Common myeloid progenitor, CD34-positive (primary cell): ENCODE measurements around the gene CYB5A.

Experiments used
- CTCF ChIA-PET: fragments of 350-600 bp; sonication (Branson Sonifier 250); formaldehyde crosslinking; loops from one replicate; lab custom pipeline; 2021; ENCODE audit warnings: antibody characterized with exemption; lab: Charles Lee
- POLR2A ChIA-PET: fragments of 350-600 bp; sonication (Branson Sonifier 250); formaldehyde crosslinking; loops from one replicate; lab custom pipeline; 2021; ENCODE audit warnings: antibody characterized with exemption; lab: Charles Lee
- DNase-seq, 3 donors: peaks; one replicate each; pipeline versions ENCODE4 v3.0.0 to v3.0.0-alpha.2; 2013
- H3K27ac ChIP-seq, 2 experiments: 1 replicate in 1 of 2; 2 replicates in 1 of 2; pipeline ENCODE4 v1.7.0; 2013; ENCODE audit warnings: inconsistent platforms in 2 of 2, low read length in 2 of 2, mild to moderate bottlenecking in 2 of 2, low read depth in 1 of 2, moderate library complexity in 1 of 2; ENCODE audit not compliant: severe bottlenecking in 2 of 2, insufficient read depth in 1 of 2, poor library complexity in 1 of 2
- H3K27me3 ChIP-seq, 5 experiments: replicated peaks in 2 of 5; 1 replicate in 3 of 5; 2 replicates in 2 of 5; pipeline versions ENCODE4 v1.6.1 to v1.7.0; 2013; ENCODE audit warnings: low read length in 4 of 5, mild to moderate bottlenecking in 2 of 5, moderate library complexity in 2 of 5, inconsistent platforms in 1 of 5; ENCODE audit not compliant: insufficient read depth in 5 of 5, control insufficient read depth in 4 of 5
- H3K36me3 ChIP-seq, 4 experiments: 1 replicate in 2 of 4; 2 replicates in 2 of 4; pipeline versions ENCODE4 v1.6.1 to v1.7.0; 2013; ENCODE audit warnings: low read length in 3 of 4, control low read depth in 1 of 4, mild to moderate bottlenecking in 1 of 4; ENCODE audit not compliant: control insufficient read depth in 4 of 4, insufficient read depth in 4 of 4
- H3K4me1 ChIP-seq, 4 experiments: 1 replicate in 3 of 4; 2 replicates in 1 of 4; pipeline versions ENCODE4 v1.6.1 to v1.7.1; 2013; ENCODE audit warnings: low read length in 3 of 4, mild to moderate bottlenecking in 3 of 4, control low read depth in 1 of 4, inconsistent platforms in 1 of 4, moderate library complexity in 1 of 4; ENCODE audit not compliant: control insufficient read depth in 4 of 4, insufficient read depth in 4 of 4; ENCODE audit errors: control extremely low read depth in 1 of 4
- H3K4me3 ChIP-seq, 7 experiments: 1 replicate in 4 of 7; 2 replicates in 3 of 7; pipeline versions ENCODE4 v1.5.1 to v1.7.0; 2013; ENCODE audit warnings: mild to moderate bottlenecking in 7 of 7, low read length in 6 of 7, moderate library complexity in 6 of 7, inconsistent platforms in 2 of 7, low read depth in 2 of 7, control low read depth in 1 of 7; ENCODE audit not compliant: insufficient read depth in 4 of 7, control insufficient read depth in 1 of 7; ENCODE audit errors: extremely low read depth in 1 of 7
- H3K9me3 ChIP-seq, 5 experiments: 1 replicate in 4 of 5; 2 replicates in 1 of 5; pipeline versions ENCODE4 v1.6.1 to v1.7.1; 2013; ENCODE audit warnings: low read length in 4 of 5, mild to moderate bottlenecking in 2 of 5, inconsistent platforms in 1 of 5, low read depth in 1 of 5, moderate library complexity in 1 of 5; ENCODE audit not compliant: control insufficient read depth in 4 of 5, insufficient read depth in 2 of 5; ENCODE audit errors: control extremely low read depth in 1 of 5
- WGBS: methylation state at CpG from one replicate; pipeline ENCODE4 v1.1.5; 2013; ENCODE audit not compliant: insufficient coverage; 5-methylcytosine and 5-hydroxymethylcytosine counted together

Gene CYB5A

DNA sequence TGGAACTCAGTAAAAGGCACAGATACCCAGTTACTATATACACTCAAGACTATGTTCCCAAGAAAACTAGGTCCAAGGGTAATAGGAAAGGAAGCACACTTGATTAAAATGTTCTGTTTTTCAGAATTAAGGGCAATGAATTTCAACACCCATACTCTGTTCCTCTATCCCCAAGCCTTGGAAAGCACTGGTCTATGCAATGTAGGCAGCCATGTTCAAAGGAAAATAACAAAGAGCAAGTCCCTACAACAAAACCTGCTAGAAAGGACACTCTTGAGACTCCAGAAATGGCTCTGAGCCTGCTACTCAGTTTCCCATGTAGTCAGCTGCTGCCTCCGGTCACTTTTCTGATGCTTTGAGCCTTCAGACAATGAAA lies 6.8 kb downstream of the CYB5A start:
- ChIA-PET POLR2A (no interaction called here), CTCF (interaction anchor here (0.7 to 1.5 kb wide), 3 partner anchors 8 to 66 kb away, joined by 3 to 5 read pairs (median 3); no protein-coding TSS in a partner anchor)
- H3K36me3 ChIP-seq, result no peaks in the 10 kb centered on the region
- H3K27me3 ChIP-seq, result no peaks in the 10 kb centered on the region
- no CpG with 5 or more reads among the region's 1 CpG for WGBS
- no peak overlapping the region for H3K27ac ChIP-seq
- no peak for DNase-seq
- peaks cover 5 to 20% (median 16%) of the 10 kb centered on the region in 4 experiments for H3K4me1 ChIP-seq
- H3K9me3 ChIP-seq, result no peaks in the 10 kb centered on the region
- no peak overlapping the region for H3K4me3 ChIP-seq

DNA sequence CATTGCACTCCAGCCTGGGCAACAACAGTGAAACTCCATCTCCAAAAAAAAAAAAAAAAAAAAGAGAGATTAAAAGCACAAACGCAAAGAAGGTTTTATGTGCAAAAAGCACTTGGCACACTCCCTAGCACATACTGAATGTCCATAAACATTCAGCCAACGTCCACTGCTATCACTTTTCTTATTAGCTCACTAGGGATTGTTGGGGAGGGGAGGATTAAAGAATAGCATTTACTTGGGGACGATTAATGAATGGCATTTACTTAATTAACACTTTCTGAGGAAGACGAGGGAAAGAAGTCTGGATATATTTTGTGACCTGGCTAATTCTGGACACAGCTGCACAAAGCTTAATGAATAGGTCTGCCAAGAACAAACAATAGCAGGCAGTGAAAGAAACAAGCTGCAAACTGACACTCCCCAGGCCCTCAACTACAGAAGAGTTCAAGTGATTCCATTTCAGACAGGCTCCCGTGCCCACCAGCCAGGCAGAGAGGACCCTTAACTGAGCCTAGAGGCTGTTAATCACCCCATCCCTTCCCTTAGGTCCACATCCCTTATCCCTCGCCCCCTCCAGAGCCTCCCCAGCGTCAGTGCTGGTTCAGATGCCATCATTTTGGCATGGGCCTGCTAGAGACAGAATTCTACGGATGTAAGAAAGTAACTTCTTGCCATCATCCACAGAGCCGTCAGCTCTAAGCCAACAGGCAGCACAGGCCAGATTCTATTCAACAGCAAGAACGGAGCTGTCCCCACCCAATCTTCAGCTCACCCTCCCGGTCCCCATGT lies 7.4 kb downstream of the CYB5A start:
- POLR2A ChIA-PET, result no interaction called here
- Histone ChIP-seq H3K36me3 (no peaks in the 10 kb centered on the region), H3K9me3 (no peaks in the 10 kb centered on the region), H3K27me3 (no peaks in the 10 kb centered on the region), H3K4me3 (no peak overlapping the region), H3K27ac (no peak overlapping the region), H3K4me1 (peaks cover 5 to 20% (median 16%) of the 10 kb centered on the region in 4 experiments)
- DNase-seq, result no peak
- 98% methylated on average over 6 of the region's 11 CpGs for WGBS
- CTCF ChIA-PET, result interaction anchor here (0.6 to 1.5 kb wide), 5 partner anchors 8 to 264 kb away, joined by 3 to 5 read pairs (median 3); no protein-coding TSS in a partner anchor

DNA sequence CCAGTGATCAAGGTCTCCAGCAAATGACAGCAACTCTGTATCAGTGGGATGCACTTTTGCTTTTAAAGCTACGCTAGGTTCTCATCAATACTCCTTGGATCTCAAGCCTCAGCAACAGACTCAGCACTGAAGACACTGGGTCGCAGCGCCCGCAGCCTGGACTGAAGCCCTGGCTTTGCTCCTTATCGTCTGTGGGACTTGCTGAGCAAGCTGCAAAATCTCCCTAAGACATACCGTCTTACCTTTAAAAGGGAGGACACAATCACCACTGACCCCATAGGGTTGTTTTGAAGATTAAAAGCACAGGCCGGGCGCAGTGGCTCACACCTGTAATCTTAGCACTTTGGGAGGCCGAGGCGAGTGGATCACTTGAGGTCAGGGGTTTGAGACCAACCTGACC lies 8.1 kb downstream of the CYB5A start:
- Histone ChIP-seq H3K27me3 (no peaks in the 10 kb centered on the region), H3K27ac (no peak overlapping the region), H3K9me3 (no peaks in the 10 kb centered on the region), H3K36me3 (no peaks in the 10 kb centered on the region), H3K4me1 (peaks cover 5 to 20% (median 16%) of the 10 kb centered on the region in 4 experiments), H3K4me3 (no peak overlapping the region)
- WGBS, result 98% methylated on average over 10 of the region's 10 CpGs
- CTCF ChIA-PET, result interaction anchor here (0.6 to 1.5 kb wide), 4 partner anchors 10 to 265 kb away, joined by 3 to 5 read pairs (median 4); no protein-coding TSS in a partner anchor
- no peak for DNase-seq
- POLR2A ChIA-PET, result no interaction called here

GRCh38 chr18:74282755-74283554 lies 8.8 kb downstream of the CYB5A start:
- POLR2A ChIA-PET, result no interaction called here
- no peak for DNase-seq
- peak overlapping the region in 1 of 7 experiments; percentile 14 for H3K4me3 ChIP-seq
- H3K36me3 ChIP-seq, result no peaks in the 10 kb centered on the region
- H3K27me3 ChIP-seq, result no peaks in the 10 kb centered on the region
- peak overlapping the region in 1 of 2 experiments; percentile 18 for H3K27ac ChIP-seq
- CTCF ChIA-PET, result interaction anchor here (1.0 kb wide), 1 partner anchor 60 kb away, joined by 4 read pairs; no protein-coding TSS in a partner anchor
- H3K9me3 ChIP-seq, result no peaks in the 10 kb centered on the region
- peaks cover 5 to 20% (median 16%) of the 10 kb centered on the region in 4 experiments for H3K4me1 ChIP-seq
- 90% methylated on average over 4 of the region's 10 CpGs for WGBS

DNA sequence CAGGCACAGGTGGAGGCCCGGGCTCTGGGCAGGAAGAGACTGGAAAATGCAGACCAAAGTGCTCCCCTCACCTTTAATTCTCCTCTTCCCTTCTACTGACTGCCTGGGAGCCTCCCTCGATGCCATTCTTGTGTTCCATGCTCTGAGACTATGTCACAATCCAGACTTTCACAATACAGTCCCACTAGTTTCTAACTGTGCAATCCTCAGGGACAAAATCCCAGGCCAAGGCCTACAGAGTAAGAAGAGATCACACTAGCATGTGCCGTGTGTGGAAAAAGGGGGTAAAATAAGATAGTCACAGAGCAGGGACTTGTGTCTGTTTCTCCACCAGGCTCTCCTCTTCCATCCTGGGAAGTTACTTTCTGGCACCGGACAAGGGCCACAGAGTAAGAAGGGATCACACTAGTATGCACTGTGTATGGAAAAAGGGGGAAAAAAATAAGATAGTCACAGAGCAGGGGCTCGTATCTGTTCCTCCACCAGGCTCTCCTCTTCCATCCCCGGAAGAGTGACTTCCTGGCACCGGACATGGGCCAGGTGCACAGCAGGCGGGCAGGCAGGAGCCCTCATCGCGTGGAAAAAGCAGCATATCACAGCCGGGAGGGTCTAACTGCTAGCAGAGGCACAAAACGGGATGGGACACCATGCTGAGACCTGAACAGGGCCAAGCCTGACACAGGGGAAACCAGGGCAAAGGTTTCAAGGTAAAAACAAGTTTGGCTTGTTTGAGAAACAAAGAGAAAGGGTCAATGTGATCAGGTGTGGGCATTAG lies 9.6 kb downstream of the CYB5A start:
- no peak overlapping the region for H3K4me3 ChIP-seq
- CTCF ChIA-PET, result no interaction called here
- DNase-seq, result peak in 1 of 3 donors; percentile 3
- H3K4me1 ChIP-seq, result peaks cover 5 to 20% (median 16%) of the 10 kb centered on the region in 4 experiments
- H3K27me3 ChIP-seq, result no peaks in the 10 kb centered on the region
- H3K36me3 ChIP-seq, result no peaks in the 10 kb centered on the region
- peak overlapping the region in 1 of 2 experiments; percentile 18 for H3K27ac ChIP-seq
- POLR2A ChIA-PET, result no interaction called here
- 10% methylated on average over 9 of the region's 12 CpGs for WGBS
- no peaks in the 10 kb centered on the region for H3K9me3 ChIP-seq

- Histone ChIP-seq H3K27me3 (no peaks in the 10 kb centered on the region), H3K4me3 (no peak overlapping the region), H3K27ac (no peak overlapping the region), H3K9me3 (no peaks in the 10 kb centered on the region), H3K4me1 (peaks cover 5 to 20% (median 16%) of the 10 kb centered on the region in 4 experiments), H3K36me3 (no peaks in the 10 kb centered on the region)
- CTCF ChIA-PET, result no interaction called here
- POLR2A ChIA-PET, result no interaction called here
- DNase-seq, result peak in 1 of 3 donors; percentile 4
- 89% methylated on average over 4 of the region's 4 CpGs for WGBS
Observed at GRCh38 chr18:74281011-74281979, 10.5 kb downstream of the CYB5A start.
